ENCODE results near the gene AGK.
"Not testable (repeated sequence)": the region's sequence is repeated elsewhere in the genome, so short reads cannot be mapped to it uniquely, and the experiment has no call there.

AGK gene

GRCh38 chr7:141646826-141647480 lies 95.7 kb downstream of the AGK start:
- H3K4me3 ChIP-seq (ENCODE audit: low read depth, low read length), result no peak overlapping the region
- no peak for TF ChIP-seq CTCF (IDR thresholded peaks at IDR 0.05; ENCODE audit: low read depth, low read length)

DNA sequence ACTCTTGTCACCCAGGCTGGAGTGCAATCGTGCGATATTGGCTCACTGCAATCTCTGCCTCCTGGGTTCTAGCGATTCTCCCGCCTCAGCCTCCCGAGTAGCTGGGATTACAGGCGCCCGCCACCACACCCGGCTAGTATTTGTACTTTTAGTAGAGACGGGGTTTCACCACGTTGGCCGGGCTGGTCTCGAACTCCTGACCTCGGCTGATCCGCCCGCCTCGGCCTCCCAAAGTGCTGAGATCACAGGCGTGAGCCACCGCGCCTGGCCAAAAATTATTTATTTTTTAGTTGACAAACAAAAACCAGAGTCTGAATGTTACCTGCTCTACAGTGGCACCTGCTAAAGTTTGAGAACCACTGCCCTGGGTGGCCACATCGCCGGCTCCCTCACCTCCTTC lies 96.5 kb downstream of the AGK start:
- not testable (repeated sequence) for H3K4me3 ChIP-seq (ENCODE audit: low read depth, low read length)

- H3K4me3 ChIP-seq (ENCODE audit: low read depth, low read length), result no peak overlapping the region
- no peak for TF ChIP-seq CTCF (IDR thresholded peaks at IDR 0.05; ENCODE audit: low read depth, low read length)
Measured at GRCh38 chr7:141648276-141649114, 97.3 kb downstream of the AGK start.

- TF ChIP-seq CTCF (IDR thresholded peaks at IDR 0.05; ENCODE audit: low read depth, low read length), result no peak
- no peak overlapping the region for H3K4me3 ChIP-seq (ENCODE audit: low read depth, low read length)
Measured at GRCh38 chr7:141649137-141649864, 98.1 kb downstream of the AGK start.

DNA sequence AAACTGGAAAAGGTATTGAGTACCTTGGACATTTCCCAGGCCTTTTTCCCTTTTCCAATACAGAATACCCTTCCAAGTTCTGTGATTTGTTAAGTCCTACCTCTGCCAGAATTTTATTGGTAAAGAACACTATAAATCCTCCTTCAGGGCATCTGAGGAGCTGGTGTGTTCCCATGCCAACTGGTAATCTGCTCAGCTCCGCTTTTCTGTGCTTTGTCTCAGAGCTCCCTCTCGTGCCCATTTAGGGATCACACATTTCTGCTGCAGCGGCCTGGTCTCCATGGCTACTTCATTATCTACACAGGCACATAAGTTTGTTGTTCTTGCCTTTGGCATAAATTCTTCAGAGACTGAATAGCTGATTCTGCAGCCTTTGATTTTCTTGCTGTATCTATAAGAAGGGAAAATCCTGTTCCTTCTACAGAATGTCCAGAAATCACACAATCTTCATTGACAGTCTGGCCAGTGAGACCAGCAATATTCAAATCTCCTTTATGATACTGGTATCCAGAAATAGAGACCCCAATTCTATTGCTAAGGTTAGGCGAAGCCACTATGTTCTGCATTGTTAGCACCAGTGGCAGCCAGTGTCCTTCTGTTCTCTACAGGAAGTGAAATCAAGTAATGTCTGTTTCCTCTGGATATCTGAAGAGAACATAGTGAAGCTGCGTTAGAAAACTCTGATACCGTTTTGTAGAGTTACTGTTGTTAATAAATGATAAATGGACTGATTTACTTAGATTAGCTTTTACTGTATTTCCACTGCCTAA lies 98.8 kb downstream of the AGK start:
- TF ChIP-seq CTCF (IDR thresholded peaks at IDR 0.05; ENCODE audit: low read depth, low read length), result peak; percentile 83
- no peak overlapping the region for H3K4me3 ChIP-seq (ENCODE audit: low read depth, low read length)

DNA sequence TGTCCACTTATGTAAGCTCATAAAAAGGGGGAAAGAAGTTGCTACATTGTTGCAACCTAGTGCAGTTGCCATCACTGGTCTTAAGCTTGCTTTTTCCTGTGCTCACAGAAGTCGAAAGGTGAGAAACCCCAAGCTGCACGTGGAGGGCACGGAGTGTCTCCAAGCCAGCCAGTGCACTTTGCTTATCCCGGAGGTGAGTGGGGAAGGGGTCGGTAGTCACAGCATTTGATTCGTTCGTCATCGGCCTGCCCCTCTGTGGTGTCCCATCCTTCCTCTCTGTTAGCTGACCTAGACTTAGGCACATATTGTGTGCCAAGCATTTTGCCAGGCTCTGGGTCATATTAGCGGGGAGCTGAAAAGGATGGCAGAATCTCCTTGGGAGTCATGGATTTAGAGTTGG lies 100.2 kb downstream of the AGK start:
- no peak for TF ChIP-seq CTCF (IDR thresholded peaks at IDR 0.05; ENCODE audit: low read depth, low read length)
- H3K4me3 ChIP-seq (ENCODE audit: low read depth, low read length), result no peak overlapping the region

DNA sequence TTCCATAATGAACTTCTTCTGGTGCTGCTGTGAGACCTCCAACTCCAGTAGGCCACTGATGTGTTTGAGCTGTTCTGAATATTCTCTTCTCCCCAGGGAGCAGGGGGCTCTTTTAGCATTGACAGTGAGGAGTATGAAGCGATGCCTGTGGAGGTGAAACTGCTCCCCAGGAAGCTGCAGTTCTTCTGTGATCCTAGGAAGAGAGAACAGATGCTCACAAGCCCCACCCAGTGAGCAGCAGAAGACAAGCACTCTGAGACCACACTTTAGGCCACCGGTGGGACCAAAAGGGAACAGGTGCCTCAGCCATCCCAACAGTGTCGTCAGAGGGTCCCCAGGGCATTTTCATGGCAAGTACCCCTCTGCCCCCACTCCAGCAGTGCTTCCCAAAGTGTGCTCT lies 101.5 kb downstream of the AGK start:
- TF ChIP-seq CTCF (IDR thresholded peaks at IDR 0.05; ENCODE audit: low read depth, low read length), result no peak
- no peak overlapping the region for H3K4me3 ChIP-seq (ENCODE audit: low read depth, low read length)
